ENCODE measurements around the gene DLX2. TPM values are rescaled to one million over a fixed set of nuclear protein-coding genes. Genes with fewer than 3 reads are reported as not detected.

Gene DLX2
- total and polyA plus RNA-seq, 4 donors = 0.01 to 0.26 TPM; not detected in 2

DNA sequence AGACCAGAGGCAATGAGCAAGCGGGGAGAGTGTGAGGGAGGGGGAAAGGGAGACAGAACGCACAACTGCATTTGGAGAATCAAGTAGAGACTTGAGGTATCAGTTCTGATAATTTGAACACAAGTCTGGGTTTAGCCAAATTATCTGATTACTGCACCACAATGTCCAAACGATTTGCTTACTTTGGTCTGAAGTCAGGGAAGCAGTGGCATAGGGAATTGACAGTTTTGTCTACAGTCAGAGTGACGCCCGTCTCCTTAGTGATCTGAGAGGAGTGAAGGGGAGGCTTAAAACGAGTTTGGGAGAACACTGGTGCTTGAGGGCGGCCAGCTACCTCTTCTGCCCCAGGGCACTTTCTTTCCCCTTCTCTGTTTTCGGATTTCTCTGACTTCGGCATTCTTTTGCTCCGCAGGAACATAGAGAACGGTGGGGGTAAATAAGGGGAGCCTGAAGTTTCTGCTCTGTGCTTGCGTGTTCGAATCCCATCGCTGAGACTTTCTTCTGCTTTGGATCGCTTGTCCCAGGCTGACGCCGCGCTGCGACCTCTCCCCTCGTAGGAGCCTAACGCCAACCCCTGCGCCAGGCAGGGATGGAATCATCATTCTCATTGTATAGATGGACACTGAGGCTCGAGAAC lies 2.9 kb upstream of the DLX2 start:
- peaks cover 0 to 38% (median 4%) of the 10 kb centered on the region in 5 donors for H3K4me1 ChIP-seq (ENCODE audit: control insufficient read depth in 5 of 5, insufficient read depth in 5 of 5, low read length in 5 of 5)

DNA sequence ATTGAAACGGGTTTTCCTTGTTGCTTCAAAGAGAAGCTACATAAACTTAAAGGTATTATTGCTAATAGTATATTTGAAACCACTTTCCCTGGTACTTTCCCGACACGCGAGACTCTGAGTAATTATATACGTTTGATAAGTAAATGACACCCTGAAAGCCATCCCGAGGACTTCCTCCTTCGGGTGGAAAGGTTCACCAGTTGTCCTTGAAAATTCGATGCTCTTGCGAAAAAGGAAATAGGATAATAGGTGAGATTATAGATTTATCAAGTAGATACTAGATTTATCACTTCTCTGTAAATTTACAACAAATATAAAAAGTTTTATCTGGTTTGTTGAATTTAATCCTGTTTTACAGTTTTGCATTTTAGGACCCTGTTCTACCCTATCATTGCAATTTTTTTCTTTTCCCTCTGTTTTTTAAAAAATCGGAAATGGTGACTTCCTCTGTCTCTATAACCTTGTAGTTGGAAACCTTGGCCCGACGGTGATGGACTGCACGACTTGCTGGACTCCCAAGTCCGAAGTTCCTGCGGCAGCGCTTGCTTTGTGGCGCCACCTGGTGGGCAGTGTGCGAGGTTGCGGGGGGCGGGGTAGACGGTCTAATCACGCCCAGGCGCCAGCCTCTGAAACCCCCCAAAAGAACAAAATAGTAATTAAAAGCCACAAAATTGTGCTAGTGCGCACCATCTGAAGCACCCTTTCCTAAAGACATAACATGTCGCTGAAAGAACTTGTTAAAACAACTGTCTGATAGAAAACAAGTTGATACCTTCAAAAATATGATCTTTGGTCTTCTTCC lies 972 bp upstream of the DLX2 start:
- peaks cover 0 to 90% (median 90%) of the 10 kb centered on the region in 3 donors for H3K27me3 ChIP-seq (ENCODE audit: control insufficient read depth in 3 of 3, insufficient read depth in 3 of 3, low read length in 2 of 3)
- no peak overlapping the region for H3K4me3 ChIP-seq
- no peak overlapping the region for H3K9ac ChIP-seq (ENCODE audit: insufficient read depth in 1 of 2, low read length in 2 of 2)
- H3K36me3 ChIP-seq (ENCODE audit: control insufficient read depth in 4 of 4, insufficient read depth in 4 of 4, low read length in 4 of 4) = no peaks in the 10 kb centered on the region
- no peak overlapping the region for H3K27ac ChIP-seq (ENCODE audit: low read depth in 1 of 2, low read length in 1 of 2)
- ATAC-seq (ENCODE audit: insufficient read depth, low FRiP score) = no peak
- H3K4me1 ChIP-seq (ENCODE audit: control insufficient read depth in 5 of 5, insufficient read depth in 5 of 5, low read length in 5 of 5) = peaks cover 0 to 49% (median 5%) of the 10 kb centered on the region in 5 donors
- peak; percentile 69 for TF ChIP-seq CTCF (IDR thresholded peaks at IDR 0.05; ENCODE audit: control extremely low read depth, extremely low read depth)
- WGBS, 2 donors = 2 to 4% methylated on average over 25 of the region's 25 CpGs
- H3K9me3 ChIP-seq (ENCODE audit: control insufficient read depth in 4 of 4, insufficient read depth in 3 of 4, low read length in 3 of 4) = peaks cover 0 to 10% (median 0%) of the 10 kb centered on the region in 4 donors
- peak; percentile 86 to 90 (median 88) for DNase-seq

More for the DNA sequence above, 2.9 kb upstream of the DLX2 start:
- DNase-seq (peak in 1 of 3 donors; percentile 31), ATAC-seq (ENCODE audit: insufficient read depth, low FRiP score) (no peak)
- no peak overlapping the region for H3K27ac ChIP-seq (ENCODE audit: low read depth in 1 of 2, low read length in 1 of 2)
- H3K27me3 ChIP-seq (ENCODE audit: control insufficient read depth in 3 of 3, insufficient read depth in 3 of 3, low read length in 2 of 3) = peaks cover 0 to 91% (median 81%) of the 10 kb centered on the region in 3 donors
- 12 to 15% methylated on average over 23 of the region's 23 CpGs for WGBS, 2 donors
- no peak for TF ChIP-seq CTCF (IDR thresholded peaks at IDR 0.05; ENCODE audit: control extremely low read depth, extremely low read depth)
- no peak overlapping the region for H3K9ac ChIP-seq (ENCODE audit: insufficient read depth in 1 of 2, low read length in 2 of 2)
- H3K36me3 ChIP-seq (ENCODE audit: control insufficient read depth in 4 of 4, insufficient read depth in 4 of 4, low read length in 4 of 4) = no peaks in the 10 kb centered on the region
- H3K4me3 ChIP-seq = no peak overlapping the region
- peaks cover 0 to 8% (median 0%) of the 10 kb centered on the region in 4 donors for H3K9me3 ChIP-seq (ENCODE audit: control insufficient read depth in 4 of 4, insufficient read depth in 3 of 4, low read length in 3 of 4)

DNA sequence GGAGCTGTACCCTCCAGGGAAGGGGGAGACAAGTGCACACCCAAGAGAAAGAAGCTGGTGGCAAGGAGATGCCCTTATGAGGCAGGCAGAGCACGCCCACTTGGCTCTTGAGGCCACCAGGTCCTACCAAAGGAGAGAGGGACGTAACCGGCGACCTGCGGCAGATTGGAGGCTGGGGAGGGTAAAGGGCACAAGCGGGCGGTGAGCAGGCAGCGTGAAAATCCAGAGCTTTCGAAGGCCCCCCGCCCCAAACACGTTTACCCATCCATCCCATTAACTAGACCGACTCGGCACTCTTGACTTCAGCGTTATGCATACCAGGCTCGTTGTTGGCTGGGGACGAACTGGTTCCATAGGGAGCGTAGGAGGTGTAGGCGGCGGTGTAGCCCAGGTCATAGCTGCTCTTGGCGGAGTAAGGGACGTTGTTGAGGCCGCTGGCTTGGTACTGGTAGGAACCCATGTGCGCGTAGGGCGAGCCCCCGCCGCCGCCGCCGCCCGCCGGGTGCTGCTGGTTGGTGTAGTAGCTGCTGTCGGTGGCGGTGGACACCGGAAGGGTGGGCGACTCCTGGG lies 794 bp downstream of the DLX2 start:
- Histone ChIP-seq H3K36me3 (ENCODE audit: control insufficient read depth in 4 of 4, insufficient read depth in 4 of 4, low read length in 4 of 4) (no peaks in the 10 kb centered on the region), H3K27me3 (ENCODE audit: control insufficient read depth in 3 of 3, insufficient read depth in 3 of 3, low read length in 2 of 3) (peaks cover 0 to 91% (median 89%) of the 10 kb centered on the region in 3 donors), H3K4me1 (ENCODE audit: control insufficient read depth in 5 of 5, insufficient read depth in 5 of 5, low read length in 5 of 5) (peaks cover 0 to 52% (median 9%) of the 10 kb centered on the region in 5 donors), H3K9me3 (ENCODE audit: control insufficient read depth in 4 of 4, insufficient read depth in 3 of 4, low read length in 3 of 4) (peaks cover 0 to 9% (median 0%) of the 10 kb centered on the region in 4 donors), H3K4me3 (no peak overlapping the region), H3K27ac (ENCODE audit: low read depth in 1 of 2, low read length in 1 of 2) (no peak overlapping the region), H3K9ac (ENCODE audit: insufficient read depth in 1 of 2, low read length in 2 of 2) (no peak overlapping the region)
- DNase-seq (peak in 2 of 3 donors; percentile 38 to 49), ATAC-seq (ENCODE audit: insufficient read depth, low FRiP score) (no peak)
- WGBS, 2 donors = 1 to 6% methylated on average over 25 to 36 of the region's 36 CpGs
- no peak for TF ChIP-seq CTCF (IDR thresholded peaks at IDR 0.05; ENCODE audit: control extremely low read depth, extremely low read depth)

Data from lung (tissue), 12 donors.